ENCODE results near the gene MPHOSPH9. TPM values are rescaled to one million over a fixed set of nuclear protein-coding genes. Genes with fewer than 3 reads are reported as not detected.
A peak's percentile ranks its signal among the peaks of the same experiment; 100 is the strongest.

MPHOSPH9 gene
- total and polyA plus RNA-seq, 2 donors (not counting 1 experiment from before 2014, with no cell fraction given) = 11.8 to 45.1 TPM

GRCh38 chr12:123267335-123267920 is 34.5 kb upstream of the MPHOSPH9 start:
- DNase-seq = no peak
- H3K9ac ChIP-seq (ENCODE audit: low read length) = no peak overlapping the region
- peak overlapping the region; percentile 69 for H2AFZ ChIP-seq (ENCODE audit: insufficient read depth, low read depth, low read length, poor library complexity, severe bottlenecking)
- Mint-ChIP-seq H3K9me3 (ENCODE audit: insufficient read depth) (no peaks in the 10 kb centered on the region), H3K4me1 (peaks cover 29% of the 10 kb centered on the region), H3K27me3 (no peaks in the 10 kb centered on the region), H3K4me3 (peak overlapping the region; percentile 83), H3K27ac (peak overlapping the region; percentile 15)
- no peak overlapping the region for H3K4me3 ChIP-seq (ENCODE audit: control extremely low read depth in 1 of 5, extremely low read depth in 1 of 5, insufficient read depth in 1 of 5, low read depth in 2 of 5, low read length in 4 of 5)
- 95% methylated on average over 5 of the region's 7 CpGs for WGBS (ENCODE audit: insufficient coverage)
- peak overlapping the region; percentile 85 for H3K4me2 ChIP-seq (replicated peaks; ENCODE audit: low read depth, low read length, poor library complexity, severe bottlenecking)
- H3K36me3 ChIP-seq (replicated peaks in 1 of 2; ENCODE audit: control extremely low read depth in 1 of 2, control insufficient read depth in 1 of 2, extremely low read depth in 1 of 2, insufficient read depth in 2 of 2, low read length in 1 of 2) = no peaks in the 10 kb centered on the region
- TF ChIP-seq EZH2 (IDR thresholded peaks at IDR 0.05; ENCODE audit: borderline replicate concordance, insufficient read depth, low read depth, low read length, poor library complexity, severe bottlenecking) (no peak), CTCF (IDR thresholded peaks at IDR 0.05) (no peak)
- CTCF ChIA-PET = interaction anchor here (0.6 to 1.3 kb wide), 2 partner anchors 30 to 363 kb away, joined by 3 to 7 read pairs; no protein-coding TSS in a partner anchor
- no peak overlapping the region for H3K27ac ChIP-seq (ENCODE audit: low read length in 2 of 2)
- H3K79me2 ChIP-seq (ENCODE audit: control insufficient read depth, insufficient read depth, low read length) = no peaks in the 10 kb centered on the region
- ATAC-seq (ENCODE audit: low read depth) = no peak
- peaks cover 0 to 6% (median 0%) of the 10 kb centered on the region in 4 experiments for H3K27me3 ChIP-seq (replicated peaks in 1 of 4; ENCODE audit: control extremely low read depth in 1 of 4, control insufficient read depth in 3 of 4, insufficient read depth in 4 of 4, low read length in 3 of 4)
- peaks cover 30 to 36% of the 10 kb centered on the region in 2 donors for H3K4me1 ChIP-seq (ENCODE audit: control insufficient read depth in 2 of 2, insufficient read depth in 2 of 2, low read length in 2 of 2)
- H4K20me1 ChIP-seq (ENCODE audit: control insufficient read depth, insufficient read depth, low read length, poor library complexity, severe bottlenecking) = no peaks in the 10 kb centered on the region
- POLR2A ChIA-PET = interaction anchor here (0.5 to 1.3 kb wide), 3 partner anchors 11 to 252 kb away, joined by 3 to 6 read pairs (median 5); partner anchors contain the start of genes MPHOSPH9 and MTRFR
- no peaks in the 10 kb centered on the region for H3K9me3 ChIP-seq (ENCODE audit: control extremely low read depth in 1 of 3, control insufficient read depth in 2 of 3, insufficient read depth in 1 of 3, low read length in 2 of 3)
- intact Hi-C loops (cut with micrococcal nuclease) = no loop called here

GRCh38 chr12:123266679-123267277 is 33.8 kb upstream of the MPHOSPH9 start:
- Histone ChIP-seq H3K79me2 (ENCODE audit: control insufficient read depth, insufficient read depth, low read length) (no peaks in the 10 kb centered on the region), H2AFZ (ENCODE audit: insufficient read depth, low read depth, low read length, poor library complexity, severe bottlenecking) (no peak overlapping the region), H3K9ac (ENCODE audit: low read length) (no peak overlapping the region), H3K27ac (ENCODE audit: low read length in 2 of 2) (no peak overlapping the region), H3K4me3 (ENCODE audit: control extremely low read depth in 1 of 5, extremely low read depth in 1 of 5, insufficient read depth in 1 of 5, low read depth in 2 of 5, low read length in 4 of 5) (no peak overlapping the region), H3K9me3 (ENCODE audit: control extremely low read depth in 1 of 3, control insufficient read depth in 2 of 3, insufficient read depth in 1 of 3, low read length in 2 of 3) (no peaks in the 10 kb centered on the region), H3K4me2 (replicated peaks; ENCODE audit: low read depth, low read length, poor library complexity, severe bottlenecking) (no peak overlapping the region), H4K20me1 (ENCODE audit: control insufficient read depth, insufficient read depth, low read length, poor library complexity, severe bottlenecking) (no peaks in the 10 kb centered on the region), H3K4me1 (ENCODE audit: control insufficient read depth in 2 of 2, insufficient read depth in 2 of 2, low read length in 2 of 2) (peaks cover 26 to 31% of the 10 kb centered on the region in 2 donors), H3K36me3 (replicated peaks in 1 of 2; ENCODE audit: control extremely low read depth in 1 of 2, control insufficient read depth in 1 of 2, extremely low read depth in 1 of 2, insufficient read depth in 2 of 2, low read length in 1 of 2) (no peaks in the 10 kb centered on the region), H3K27me3 (replicated peaks in 1 of 4; ENCODE audit: control extremely low read depth in 1 of 4, control insufficient read depth in 3 of 4, insufficient read depth in 4 of 4, low read length in 3 of 4) (peaks cover 0 to 6% (median 0%) of the 10 kb centered on the region in 4 experiments)
- Mint-ChIP-seq H3K4me3 (no peak overlapping the region), H3K27me3 (no peaks in the 10 kb centered on the region), H3K9me3 (ENCODE audit: insufficient read depth) (no peaks in the 10 kb centered on the region), H3K27ac (no peak overlapping the region), H3K4me1 (peaks cover 26% of the 10 kb centered on the region)
- DNase-seq = no peak
- intact Hi-C loops (cut with micrococcal nuclease) = no loop called here
- ChIA-PET POLR2A (interaction anchor here (1.3 kb wide), 1 partner anchor 33 kb away, joined by 5 read pairs; the partner anchor contains the start of genes MPHOSPH9 and MTRFR), CTCF (no interaction called here)
- ATAC-seq (ENCODE audit: low read depth) = no peak
- TF ChIP-seq EZH2 (IDR thresholded peaks at IDR 0.05; ENCODE audit: borderline replicate concordance, insufficient read depth, low read depth, low read length, poor library complexity, severe bottlenecking) = no peak
- TF ChIP-seq CTCF (IDR thresholded peaks at IDR 0.05) = no peak
- WGBS (ENCODE audit: insufficient coverage) = 96% methylated on average over 14 of the region's 19 CpGs
